HG03060 (cell line): ENCODE results near the gene DAZAP2.

Source experiments
- ATAC-seq: cut with Tn5 transposase; IDR thresholded peaks from one replicate; pipeline ENCODE4 v1.9.1; 2021; ENCODE audit warnings: low read depth, moderate number of reproducible peaks; ENCODE audit not compliant: unreplicated experiment

DAZAP2 gene, protein sequence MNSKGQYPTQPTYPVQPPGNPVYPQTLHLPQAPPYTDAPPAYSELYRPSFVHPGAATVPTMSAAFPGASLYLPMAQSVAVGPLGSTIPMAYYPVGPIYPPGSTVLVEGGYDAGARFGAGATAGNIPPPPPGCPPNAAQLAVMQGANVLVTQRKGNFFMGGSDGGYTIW

DNA sequence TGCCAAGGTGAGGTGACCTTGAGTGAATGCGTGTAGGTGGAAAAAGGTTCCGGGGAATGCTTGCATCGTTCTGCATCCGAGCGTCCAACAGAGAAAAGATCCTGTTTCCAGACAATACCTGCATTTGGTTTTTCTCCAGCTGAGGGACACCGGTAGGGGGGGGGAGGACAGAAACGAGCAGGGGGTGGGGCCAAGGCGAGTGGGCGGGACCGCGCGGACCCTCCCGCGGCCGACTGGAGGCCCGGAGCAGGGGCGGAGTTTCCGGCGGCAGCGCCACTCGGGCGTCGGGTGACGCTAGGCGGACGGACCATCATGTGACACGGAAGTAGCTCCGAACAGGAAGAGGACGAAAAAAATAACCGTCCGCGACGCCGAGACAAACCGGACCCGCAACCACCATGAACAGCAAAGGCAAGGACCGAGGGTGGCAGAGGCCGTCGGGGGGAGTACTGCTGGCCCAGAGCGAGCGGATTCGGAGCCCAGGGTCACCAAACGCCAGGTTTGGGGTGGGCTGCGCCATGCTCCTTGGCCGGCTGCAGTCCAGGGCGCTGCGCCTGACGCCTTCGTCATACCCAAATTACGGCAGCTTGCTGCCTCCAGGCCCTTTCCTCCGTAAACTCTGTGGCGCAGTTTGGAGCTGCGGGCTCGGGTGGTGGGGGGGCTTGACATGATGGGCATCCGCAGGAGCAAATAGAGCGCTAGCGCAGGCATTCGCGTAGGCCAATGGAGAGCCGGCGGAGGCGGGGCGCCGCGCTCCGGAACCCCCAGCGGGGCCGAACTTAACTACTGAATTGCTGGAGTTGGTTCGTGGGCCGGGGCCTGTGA is at the start of gene DAZAP2:
Gene DAZAP2 (plus strand): TSS at position 317 of the 825 bp plus-strand sequence. CDS start 82 bp downstream, at position 399.
- ATAC-seq, result peak; percentile 61

DNA sequence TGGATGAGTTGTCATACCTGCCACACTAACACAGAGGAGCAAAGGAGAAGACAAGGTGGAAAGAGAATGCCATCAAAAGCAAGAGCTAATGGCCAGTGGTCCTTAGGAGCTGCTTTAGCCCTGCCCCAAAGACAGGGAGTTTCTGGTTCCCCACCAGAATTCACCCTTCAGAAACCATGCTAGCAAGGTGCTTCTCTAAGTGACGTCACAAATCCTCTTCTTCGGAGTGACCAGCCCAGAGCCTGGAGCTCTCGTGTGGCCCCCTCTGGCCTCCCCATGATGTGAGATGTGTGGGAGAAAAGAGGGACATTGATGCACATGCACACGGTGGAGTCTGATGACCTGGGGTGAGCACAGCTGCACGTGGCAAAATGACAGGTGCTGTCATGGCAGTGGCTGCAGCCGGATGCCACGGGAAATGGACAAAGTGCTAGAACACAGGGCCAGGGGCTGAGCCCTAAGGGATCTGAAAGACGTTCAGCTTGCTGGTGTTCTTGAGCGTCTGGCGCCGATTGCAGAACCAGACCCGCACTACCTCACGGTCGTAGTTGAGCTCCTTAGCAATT is 48.8 kb upstream of the DAZAP2 start:
- ATAC-seq, result no peak

DNA sequence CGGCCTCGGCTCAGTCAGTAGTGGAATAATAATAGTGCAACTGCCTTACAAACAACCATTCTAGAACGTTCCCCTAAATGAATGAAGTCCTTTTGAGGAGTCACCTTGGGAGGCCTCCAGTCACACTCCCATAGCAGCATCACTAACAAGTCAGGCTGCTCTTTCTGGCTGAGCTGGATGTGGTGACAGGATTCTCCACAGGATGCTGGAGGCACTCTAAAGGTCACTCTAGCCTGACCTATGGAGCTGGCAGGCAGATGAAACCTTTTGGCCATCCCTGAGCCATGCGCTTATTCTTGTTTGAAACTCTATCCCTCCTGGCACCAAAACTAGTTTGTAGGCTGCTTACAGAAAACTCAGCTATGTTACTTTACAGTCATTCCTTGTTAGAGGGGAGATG is 47.8 kb upstream of the DAZAP2 start:
- ATAC-seq, result no peak

DNA sequence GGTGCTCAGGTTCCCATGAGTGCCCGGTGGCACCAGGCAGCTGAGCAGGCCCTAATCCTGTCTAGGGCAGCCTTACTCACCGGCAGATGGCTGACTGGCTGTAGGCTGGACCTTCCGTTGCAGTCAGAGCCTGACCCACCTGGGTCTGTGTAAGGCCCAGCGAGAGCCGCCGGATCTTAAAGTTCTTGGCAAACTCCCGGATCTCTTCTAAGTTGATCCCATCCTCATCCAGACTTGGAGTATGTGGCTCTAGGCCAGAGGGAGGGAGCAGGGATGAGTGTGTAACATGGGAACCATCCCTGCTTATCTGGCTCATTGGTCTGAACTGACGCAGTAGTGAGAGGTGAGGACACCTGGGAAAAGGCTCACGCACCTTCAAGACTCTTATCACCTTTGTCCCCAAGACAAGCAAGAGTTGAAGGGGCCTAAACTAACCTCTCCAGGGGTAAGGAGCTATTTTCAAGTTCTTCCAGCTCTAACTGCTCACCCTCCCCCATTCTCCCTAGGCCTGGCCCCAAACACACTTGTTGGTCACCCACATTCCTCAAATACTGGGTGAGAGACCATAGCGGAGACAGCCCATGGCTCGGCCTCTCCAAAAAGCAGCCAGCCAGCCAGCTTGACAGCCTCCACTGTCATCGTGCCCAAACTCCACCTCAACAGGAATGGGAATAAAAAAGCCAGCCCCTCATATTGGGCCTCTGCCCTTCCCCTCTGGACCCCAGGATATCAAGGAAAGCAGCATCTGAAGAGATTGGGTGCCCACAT is 46.9 kb upstream of the DAZAP2 start:
- no peak for ATAC-seq

DNA sequence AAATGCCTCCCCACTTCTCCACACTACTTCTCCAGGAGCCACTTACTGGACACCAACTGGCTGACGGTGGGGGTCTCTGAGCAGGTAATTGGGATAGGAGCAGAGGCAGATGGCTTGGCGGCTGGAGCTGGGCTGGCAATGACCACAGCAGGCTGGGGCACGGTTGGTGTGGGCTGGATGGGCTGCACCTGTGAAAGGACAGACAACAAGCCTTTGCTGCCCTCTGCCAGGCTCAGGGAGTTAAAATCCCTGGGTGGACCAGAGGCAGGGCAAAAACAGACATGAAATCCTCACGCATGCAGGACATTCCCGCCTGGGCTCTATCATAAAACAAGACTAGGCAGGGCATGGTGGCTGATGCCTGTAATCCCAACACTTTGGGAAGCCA is 46.3 kb upstream of the DAZAP2 start:
- no peak for ATAC-seq

DNA sequence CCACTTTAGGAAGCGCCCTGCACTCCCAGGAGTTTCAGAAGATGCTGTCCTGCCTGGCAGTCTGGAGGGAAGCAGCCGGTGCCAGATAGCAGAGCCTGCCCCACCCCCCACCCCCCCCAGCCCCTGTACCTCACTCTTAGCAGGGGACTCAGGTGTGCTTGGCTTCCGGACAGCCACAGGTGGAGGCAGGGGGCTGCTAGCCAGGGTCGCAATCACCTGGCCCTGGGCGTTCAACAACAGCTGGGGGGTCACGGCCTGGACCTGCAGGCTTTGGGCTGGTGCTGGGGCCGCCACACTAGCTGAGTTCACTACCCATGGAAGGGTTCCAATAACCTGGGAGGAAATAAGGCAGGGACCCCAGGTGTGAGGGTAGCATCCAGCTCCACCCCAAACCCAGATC is 42.8 kb upstream of the DAZAP2 start:
- ATAC-seq, result no peak

DNA sequence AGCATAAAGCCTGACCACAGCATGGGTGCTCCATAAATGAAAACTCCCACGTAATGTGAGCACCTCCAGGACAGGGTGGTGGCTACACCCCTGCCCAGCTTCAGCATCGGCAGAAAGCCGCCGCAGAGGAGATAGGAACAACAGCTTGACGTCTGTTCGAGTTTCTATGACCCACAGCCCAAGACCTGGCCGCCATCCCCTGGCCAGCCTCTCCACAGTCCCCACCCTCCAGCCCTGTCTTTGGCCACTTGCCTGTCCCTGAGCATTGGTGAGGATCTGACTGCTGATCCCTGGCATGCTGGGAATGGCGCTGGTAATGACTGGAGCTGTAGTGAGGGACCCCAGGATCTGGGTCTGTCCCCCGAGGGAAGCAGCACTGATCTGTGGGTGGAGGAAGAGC is 42.1 kb upstream of the DAZAP2 start:
- no peak for ATAC-seq

DNA sequence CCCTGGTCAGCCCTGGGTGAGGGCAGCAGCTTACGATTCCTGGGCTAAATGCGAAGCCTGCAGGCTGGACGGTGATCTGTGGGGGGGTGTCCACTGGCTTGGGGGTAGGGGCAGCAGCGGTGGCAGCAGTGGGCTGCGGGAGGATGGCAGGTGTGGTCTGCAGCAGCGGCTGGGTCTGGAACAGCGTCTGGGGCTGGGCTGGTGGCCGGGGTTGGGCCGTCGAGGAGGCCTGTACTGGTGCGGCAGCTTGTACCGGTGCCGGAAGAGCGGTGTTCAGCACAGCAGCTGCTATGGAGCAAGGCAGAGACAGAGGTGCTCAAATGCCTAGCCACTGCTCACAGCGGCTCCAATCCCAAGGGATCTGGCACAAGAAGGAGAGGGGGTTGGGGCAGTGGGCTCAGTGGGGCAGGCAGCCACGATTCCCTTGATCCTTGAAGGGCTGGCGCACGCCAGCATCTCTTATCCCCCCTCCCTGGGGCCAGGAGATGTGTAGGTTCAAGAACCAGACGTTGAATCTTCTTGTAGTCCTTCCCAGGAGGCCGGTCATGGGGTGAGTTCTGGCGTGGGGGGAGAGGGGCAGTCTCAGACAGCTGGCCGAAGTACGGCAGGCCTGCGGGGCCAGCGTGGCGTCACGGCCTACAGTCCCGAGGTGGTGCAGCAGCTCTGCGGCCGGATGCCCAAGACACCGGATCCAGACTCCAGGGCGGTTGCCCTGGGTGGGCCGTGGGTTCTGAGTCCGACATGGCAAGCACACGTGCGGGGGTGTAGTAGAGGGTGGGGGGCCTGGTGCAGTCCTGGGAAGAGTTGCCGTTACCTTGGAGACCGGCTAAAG is 40.7 kb upstream of the DAZAP2 start:
- no peak for ATAC-seq

DNA sequence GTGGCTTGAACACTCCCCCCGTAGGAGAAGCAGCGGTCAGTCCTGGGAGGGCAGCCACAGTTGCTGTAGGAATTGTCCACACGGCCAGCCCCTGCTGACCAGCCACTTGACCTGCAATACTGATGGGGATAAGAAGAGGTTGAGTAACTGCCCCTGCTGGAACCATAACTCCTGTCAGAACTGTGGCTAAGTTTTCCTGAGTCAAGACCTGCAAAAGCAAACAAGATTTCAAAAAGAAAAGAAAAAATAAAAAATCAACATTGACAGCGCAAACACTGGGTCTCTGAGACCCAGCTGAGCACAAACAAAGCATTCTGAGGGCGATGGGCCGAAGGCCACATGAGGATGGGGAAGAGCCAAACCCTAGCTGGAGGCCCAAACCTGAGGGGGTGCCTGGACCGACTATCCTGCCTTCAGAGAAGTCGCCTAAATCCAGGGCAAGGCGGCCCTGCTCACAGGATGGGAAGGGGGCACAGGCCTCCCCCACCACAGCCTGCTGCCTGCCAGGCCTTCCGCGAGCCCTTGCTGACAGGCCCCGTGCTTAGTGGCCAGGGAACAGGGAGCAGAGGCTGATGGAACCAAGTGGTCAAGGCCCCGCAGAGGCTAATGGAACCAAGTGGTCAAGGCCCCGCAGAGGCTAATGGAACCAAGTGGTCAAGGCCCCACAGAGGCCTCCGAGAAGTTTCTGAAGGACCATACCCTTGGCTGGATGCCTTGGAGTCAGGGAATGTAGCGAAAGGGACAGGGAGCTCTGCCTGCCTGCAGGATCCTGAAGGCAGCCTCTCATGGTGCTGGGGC is 39.9 kb upstream of the DAZAP2 start:
- ATAC-seq, result no peak

DNA sequence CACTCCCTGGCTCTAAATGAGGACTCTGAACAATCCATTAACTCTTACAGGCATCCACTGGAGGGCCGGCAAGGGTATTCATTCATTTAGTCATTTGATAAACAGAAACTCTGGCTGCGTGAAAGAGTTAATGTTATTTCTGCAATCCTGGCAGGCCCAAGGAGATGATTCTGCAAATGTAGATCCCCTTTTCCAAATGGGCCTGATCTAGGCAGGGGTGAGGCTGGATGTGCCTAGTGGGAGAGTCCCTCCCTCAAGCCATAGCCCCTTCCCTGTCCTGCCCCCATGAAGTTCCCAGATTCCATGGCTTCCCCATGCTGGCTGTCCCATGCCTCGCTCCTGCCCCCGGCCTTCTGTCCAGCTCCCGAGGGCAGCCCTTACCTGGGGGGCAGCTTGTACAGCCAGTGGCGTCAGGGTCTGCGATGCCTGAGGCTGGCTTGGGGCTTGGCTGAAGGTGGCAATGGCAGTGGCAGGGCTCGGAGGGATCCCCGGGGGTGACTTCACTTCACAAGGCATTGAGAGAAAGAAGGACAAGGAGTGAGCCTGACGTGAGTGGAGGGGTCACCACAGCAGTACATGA is 39.2 kb upstream of the DAZAP2 start:
- no peak for ATAC-seq

DNA sequence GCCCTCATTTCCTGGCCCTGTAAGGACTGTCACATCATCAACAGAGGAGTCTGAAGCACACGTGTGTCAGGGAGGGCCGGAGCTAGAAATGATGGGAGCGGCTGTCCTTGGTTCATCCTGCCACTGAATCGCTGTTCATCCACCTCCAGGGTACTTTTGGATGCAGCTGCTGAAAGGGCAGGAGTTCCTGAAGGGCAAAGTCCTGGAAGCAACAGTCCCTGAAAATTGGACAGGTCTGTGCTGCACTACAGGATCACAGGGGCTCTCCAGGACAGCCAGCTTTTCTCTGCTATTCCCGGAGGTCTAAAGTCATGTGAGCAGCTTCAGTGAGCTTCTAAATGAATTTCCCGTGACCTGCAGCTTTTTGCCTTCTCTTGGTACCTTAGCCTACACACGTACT is 38.5 kb upstream of the DAZAP2 start:
- no peak for ATAC-seq

DNA sequence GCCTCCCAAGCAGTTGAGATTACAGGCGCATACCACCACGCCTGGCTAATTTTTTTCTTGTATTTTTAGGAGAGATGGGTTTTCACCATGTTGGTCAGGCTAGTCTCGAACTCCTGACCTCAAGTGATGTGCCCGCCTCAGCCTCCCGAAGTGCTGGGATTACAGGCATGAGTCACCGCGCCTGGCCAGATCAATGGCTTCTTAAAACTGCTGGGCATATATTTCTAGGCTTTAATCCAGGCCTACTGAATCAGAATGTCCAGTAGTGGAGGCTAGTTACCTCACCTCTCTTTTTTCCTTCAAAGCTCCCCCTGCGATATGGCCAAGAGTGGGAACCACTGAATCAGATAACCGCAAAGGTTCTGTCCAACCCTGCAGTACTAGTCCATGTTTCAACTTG is 37.8 kb upstream of the DAZAP2 start:
- ATAC-seq, result no peak

DNA sequence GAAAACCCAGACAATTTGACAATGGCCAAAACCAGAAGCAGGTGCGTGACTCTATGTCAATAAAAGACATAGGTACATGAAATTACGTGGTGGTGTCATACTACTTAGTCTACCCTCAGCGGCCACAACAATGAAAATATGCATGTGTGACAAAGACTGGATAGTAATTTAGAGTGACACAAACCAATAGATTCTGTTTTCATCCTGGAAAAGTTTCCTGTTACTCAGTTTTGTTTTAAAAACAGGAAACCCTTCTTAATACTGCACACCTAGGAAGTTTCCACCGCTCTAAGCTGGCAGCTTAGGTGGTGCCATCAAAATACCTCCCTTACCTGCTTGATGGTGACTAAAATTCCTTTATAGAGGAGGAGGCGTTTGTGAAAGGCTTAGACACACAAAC is 35.9 kb upstream of the DAZAP2 start:
- ATAC-seq, result no peak

DNA sequence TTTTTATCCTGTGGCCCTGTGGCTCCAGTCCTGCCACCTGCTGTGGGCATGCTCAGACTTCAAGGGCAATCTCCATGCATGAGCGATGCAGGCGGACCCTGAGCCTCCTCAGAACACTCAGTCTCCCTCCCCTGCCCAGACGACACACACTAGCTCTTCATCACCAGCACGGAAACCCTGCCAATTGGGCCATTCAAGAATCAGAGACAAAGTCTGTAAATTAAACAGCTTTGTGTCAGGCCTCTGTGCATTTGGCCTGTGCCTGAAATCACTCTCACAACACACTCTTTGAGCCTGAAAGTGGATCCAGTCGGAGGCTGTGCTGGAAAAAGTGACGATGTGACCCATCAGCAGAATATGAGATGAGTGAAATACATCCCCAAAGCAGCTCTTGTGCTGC is 33.3 kb upstream of the DAZAP2 start:
- no peak for ATAC-seq

DNA sequence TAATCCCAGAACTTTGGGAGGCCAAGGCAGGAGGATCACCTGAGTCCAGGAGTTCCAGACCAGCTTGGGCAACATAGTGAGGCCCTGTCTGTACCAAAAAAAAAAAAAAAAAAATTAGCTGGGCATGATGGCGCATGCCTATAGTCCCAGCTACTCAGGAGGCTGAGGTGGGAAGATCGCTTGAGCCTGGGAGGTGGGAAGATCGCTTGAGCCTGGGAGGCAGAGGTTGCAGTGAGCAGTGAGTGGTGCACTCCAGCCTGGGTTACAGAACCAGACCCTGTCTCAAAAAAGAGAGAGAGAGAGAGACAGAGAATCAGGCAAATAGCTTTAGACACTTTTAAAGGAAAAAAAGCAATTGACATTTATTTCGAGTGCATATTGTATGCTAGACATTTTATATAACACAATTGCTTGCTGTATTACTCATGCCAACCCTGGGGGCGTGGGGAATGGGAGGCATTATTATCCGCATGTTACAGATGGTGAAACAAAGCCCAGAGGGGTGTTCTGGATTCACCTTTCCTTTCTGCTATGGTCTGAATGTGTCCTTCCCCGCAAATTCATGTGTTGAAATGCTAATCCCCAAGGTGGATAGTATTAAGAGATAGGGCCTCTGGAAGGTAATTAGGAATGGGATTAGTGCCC is 30.5 kb upstream of the DAZAP2 start:
- ATAC-seq, result no peak

DNA sequence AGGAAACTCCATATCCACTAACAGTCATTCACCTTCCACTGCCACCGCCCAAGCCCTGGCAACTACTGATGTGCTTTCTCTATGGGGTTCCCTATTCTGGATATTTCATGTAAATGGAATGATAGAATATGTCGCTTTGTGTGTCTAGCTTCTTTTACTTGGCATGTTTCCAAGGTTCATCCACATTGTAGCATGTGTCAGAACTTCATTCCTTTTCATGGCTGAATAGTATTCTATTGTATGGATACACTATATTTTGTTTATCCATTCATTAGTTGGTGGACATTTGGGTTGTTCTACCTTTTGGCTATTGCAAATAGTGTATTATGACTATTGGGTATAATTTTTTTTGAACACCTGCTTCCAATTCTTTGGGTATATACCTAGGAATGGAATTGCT is 29.4 kb upstream of the DAZAP2 start:
- ATAC-seq, result no peak

DNA sequence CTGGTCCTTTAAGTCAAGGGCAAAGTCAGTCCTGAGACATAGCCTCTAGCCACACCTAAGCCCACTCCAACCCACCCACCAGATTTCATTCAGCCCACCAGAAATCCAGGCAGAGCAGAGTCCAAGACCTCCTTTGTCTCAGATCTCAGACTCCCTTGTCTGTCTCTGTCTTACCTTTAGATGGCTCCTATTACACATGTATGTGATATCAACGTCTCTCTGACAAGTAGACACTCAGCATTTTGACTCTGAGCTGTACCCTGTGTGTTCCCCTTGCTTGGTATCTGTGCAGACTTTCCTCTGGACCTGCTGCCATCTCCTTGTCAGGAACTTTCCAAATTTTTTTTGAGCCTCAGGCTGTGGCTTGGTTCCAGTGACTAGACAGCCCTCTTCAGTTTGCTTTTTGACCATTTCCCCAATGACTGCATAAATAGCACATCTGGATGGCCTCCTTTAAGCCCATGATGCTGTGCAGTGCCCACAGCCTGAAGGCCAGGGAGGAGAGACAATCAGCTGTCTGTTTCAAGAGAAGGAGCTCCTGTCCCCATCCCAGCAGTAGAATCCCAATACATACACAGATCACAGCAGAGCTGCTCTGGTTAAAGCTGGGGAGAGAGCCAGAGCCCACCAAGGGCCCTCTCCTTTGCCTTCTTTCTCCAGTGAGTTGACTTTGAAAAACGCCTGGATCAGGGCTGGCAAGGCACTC is 27.8 kb upstream of the DAZAP2 start:
- ATAC-seq, result no peak

DNA sequence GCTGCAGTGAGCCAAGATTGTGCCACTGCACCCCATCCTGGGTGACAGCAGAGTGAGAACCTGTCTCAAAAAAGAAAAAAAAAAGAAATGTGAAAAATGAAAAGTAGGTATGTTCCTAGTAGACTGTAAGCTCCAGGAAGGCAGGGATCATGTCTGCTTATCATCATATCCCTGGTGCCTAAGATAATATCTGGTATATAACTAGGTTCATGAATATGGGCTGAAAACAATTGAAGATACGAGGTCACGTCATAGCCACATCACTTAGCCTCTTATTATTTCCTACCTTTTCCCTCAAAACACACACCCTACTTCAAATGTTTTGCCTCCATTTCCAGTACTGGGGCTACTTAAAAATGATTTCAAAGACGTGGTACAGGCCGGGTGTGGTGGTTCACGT is 23.7 kb upstream of the DAZAP2 start:
- no peak for ATAC-seq
